HG03520 (cell line): ENCODE data around the gene ARAP2.

Experiments
- ATAC-seq: cut with Tn5 transposase; IDR thresholded peaks from one replicate; pipeline ENCODE4 v1.9.1; 2021; ENCODE audit warnings: mild to moderate bottlenecking, moderate library complexity; ENCODE audit not compliant: unreplicated experiment

The ARAP2 gene

GRCh38 chr4:36260731-36261130 lies 16.4 kb upstream of the ARAP2 start:
- no peak for ATAC-seq

GRCh38 chr4:36256398-36256891 lies 12.1 kb upstream of the ARAP2 start:
- peak; percentile 50 for ATAC-seq

- peak; percentile 80 for ATAC-seq
These were observed 11.3 kb upstream of the ARAP2 start for GRCh38 chr4:36255577-36255976.

- ATAC-seq, result no peak
These were observed 10.1 kb upstream of the ARAP2 start for GRCh38 chr4:36254371-36254770.

GRCh38 chr4:36251983-36252382 lies 7.7 kb upstream of the ARAP2 start:
- no peak for ATAC-seq

GRCh38 chr4:36249610-36250009 lies 5.3 kb upstream of the ARAP2 start:
- no peak for ATAC-seq

- peak; percentile 10 for ATAC-seq
These were observed 708 bp downstream of the ARAP2 start for GRCh38 chr4:36243355-36244256.

- ATAC-seq, result no peak
These were observed 1.5 kb downstream of the ARAP2 start for GRCh38 chr4:36242629-36243354.

GRCh38 chr4:36241771-36242170 lies 2.5 kb downstream of the ARAP2 start:
- ATAC-seq, result peak; percentile 43

- no peak for ATAC-seq
These were observed 6.7 kb downstream of the ARAP2 start for GRCh38 chr4:36237366-36238313.

GRCh38 chr4:36236159-36236558 lies 8.2 kb downstream of the ARAP2 start:
- ATAC-seq, result no peak

GRCh38 chr4:36235306-36235705 lies 9.0 kb downstream of the ARAP2 start:
- ATAC-seq, result no peak

- ATAC-seq, result no peak
These were observed 10.6 kb downstream of the ARAP2 start for GRCh38 chr4:36233567-36234266.

- ATAC-seq, result no peak
These were observed 13.8 kb downstream of the ARAP2 start for GRCh38 chr4:36230534-36230933.

- ATAC-seq, result no peak
These were observed 16.4 kb downstream of the ARAP2 start for GRCh38 chr4:36227913-36228312.

- no peak for ATAC-seq
These were observed 17.7 kb downstream of the ARAP2 start for GRCh38 chr4:36226430-36227227.

- no peak for ATAC-seq
These were observed 19.1 kb downstream of the ARAP2 start for GRCh38 chr4:36224972-36225903.

- ATAC-seq, result no peak
These were observed 21.6 kb downstream of the ARAP2 start for GRCh38 chr4:36222702-36223101.
